Fibroblast of the aortic adventitia (primary cell): ENCODE measurements around the gene PCDH9. TPM values are rescaled to one million over a fixed set of nuclear protein-coding genes. Genes with fewer than 3 reads are reported as not detected.

Experiments used
- DNase-seq: peaks from one replicate; pipeline ENCODE4 v3.0.0-alpha.2; 2010; ENCODE audit warnings: low read depth
- H3K4me3 ChIP-seq: 2 replicates; pipeline ENCODE4 v1.5.1; 2011; ENCODE audit warnings: low read depth, mild to moderate bottlenecking, control low read depth, low read length, moderate library complexity
- CTCF ChIP-seq: IDR thresholded peaks from 2 replicates; pipeline ENCODE4 v1.5.1; 2011; ENCODE audit warnings: mild to moderate bottlenecking, low read length, control low read depth, inconsistent platforms; ENCODE audit not compliant: insufficient read depth
- total RNA-seq: library from RNA; depleted of rRNA; stranded (reverse); fragments of >200 nt; gene quantifications from 2 replicates; pipeline ENCODE4 v1.2.3, GENCODE V29; 2012; ENCODE audit warnings: low replicate concordance

PCDH9 gene
- total RNA-seq, 1 donor = 19.0 TPM

GRCh38 chr13:66673401-66673800 lies 556.7 kb downstream of the PCDH9 start:
- DNase-seq = peak; percentile 94
- no peak overlapping the region for H3K4me3 ChIP-seq
- TF ChIP-seq CTCF = no peak

GRCh38 chr13:66665991-66666390 lies 564.1 kb downstream of the PCDH9 start:
- TF ChIP-seq CTCF = no peak
- peak; percentile 66 for DNase-seq
- no peak overlapping the region for H3K4me3 ChIP-seq

GRCh38 chr13:66663711-66664110 lies 566.4 kb downstream of the PCDH9 start:
- TF ChIP-seq CTCF = no peak
- H3K4me3 ChIP-seq = no peak overlapping the region
- no peak for DNase-seq

- no peak for TF ChIP-seq CTCF
- no peak overlapping the region for H3K4me3 ChIP-seq
- DNase-seq = no peak
These were observed 566.9 kb downstream of the PCDH9 start for GRCh38 chr13:66663206-66663605.

GRCh38 chr13:66661336-66661735 lies 568.8 kb downstream of the PCDH9 start:
- TF ChIP-seq CTCF = no peak
- no peak for DNase-seq
- H3K4me3 ChIP-seq = no peak overlapping the region

GRCh38 chr13:66660468-66660813 lies 569.7 kb downstream of the PCDH9 start:
- TF ChIP-seq CTCF = no peak
- no peak overlapping the region for H3K4me3 ChIP-seq
- DNase-seq = no peak

- no peak for TF ChIP-seq CTCF
These were observed 570.3 kb downstream of the PCDH9 start for GRCh38 chr13:66659701-66660467.

More at GRCh38 chr13:66659701-66660467, 570.3 kb downstream of the PCDH9 start:
- DNase-seq = peak; percentile 68
- H3K4me3 ChIP-seq = no peak overlapping the region
